Suppressor macrophage treated with lipopolysaccharide for 1 hour (primary cell): Measurements from ENCODE around the gene CNIH4.
A peak's percentile ranks its signal among the peaks of the same experiment; 100 is the strongest.
"Not testable (repeated sequence)": the region's sequence is repeated elsewhere in the genome, so short reads cannot be mapped to it uniquely, and the experiment has no call there.

Experiments
- DNase-seq, 3 donors: peaks; one replicate each; pipeline ENCODE4 v3.0.0-alpha.2; 2020 to 2022

The CNIH4 gene

GRCh38 chr1:224356685-224357625, at the start of gene CNIH4:
Gene CNIH4, plus strand, starts transcription at chr1:224356879. Its CDS starts 46 bp downstream, at chr1:224356925.
- DNase-seq = peak; percentile 95 to 96 (median 95)

GRCh38 chr1:224308064-224308463, 48.6 kb upstream of the CNIH4 start:
- no peak for DNase-seq

- DNase-seq = not testable (repeated sequence)
Measured at GRCh38 chr1:224311503-224311902, 45.2 kb upstream of the CNIH4 start.

- DNase-seq = no peak
Measured at GRCh38 chr1:224312025-224312424, 44.7 kb upstream of the CNIH4 start.

- DNase-seq = no peak
Measured at GRCh38 chr1:224317383-224318045, 39.2 kb upstream of the CNIH4 start.

GRCh38 chr1:224321706-224322105, 35.0 kb upstream of the CNIH4 start:
- no peak for DNase-seq

GRCh38 chr1:224325959-224326358, 30.7 kb upstream of the CNIH4 start:
- no peak for DNase-seq

GRCh38 chr1:224328644-224329043, 28.0 kb upstream of the CNIH4 start:
- DNase-seq = no peak

GRCh38 chr1:224329484-224329841, 27.2 kb upstream of the CNIH4 start:
- DNase-seq = no peak

GRCh38 chr1:224329842-224330753, 26.6 kb upstream of the CNIH4 start, which contains the start of gene NVL:
Gene NVL, minus strand, starts transcription at chr1:224330172. Its CDS starts 45 bp downstream, at chr1:224330127.
- peak; percentile 88 to 93 (median 92) for DNase-seq

- no peak for DNase-seq
Measured at GRCh38 chr1:224331326-224331725, 25.4 kb upstream of the CNIH4 start.

- no peak for DNase-seq
Measured at GRCh38 chr1:224331824-224332223, 24.9 kb upstream of the CNIH4 start.

- peak; percentile 78 to 88 (median 86) for DNase-seq
Measured at GRCh38 chr1:224333309-224333926, 23.3 kb upstream of the CNIH4 start.

- peak; percentile 63 to 85 (median 75) for DNase-seq
Measured at GRCh38 chr1:224333939-224334786, 22.5 kb upstream of the CNIH4 start.

- DNase-seq = peak in 2 of 3 donors; percentile 7 to 24
Measured at GRCh38 chr1:224338150-224338838, 18.4 kb upstream of the CNIH4 start.

- DNase-seq = no peak
Measured at GRCh38 chr1:224339442-224340033, 17.1 kb upstream of the CNIH4 start.

GRCh38 chr1:224340453-224341384, 16.0 kb upstream of the CNIH4 start:
- peak in 2 of 3 donors; percentile 31 to 47 for DNase-seq

GRCh38 chr1:224343679-224344078, 13.0 kb upstream of the CNIH4 start:
- DNase-seq = no peak

GRCh38 chr1:224348137-224348536, 8.5 kb upstream of the CNIH4 start:
- DNase-seq = no peak
